Panc1 (cell line): ENCODE data around the gene BICRA. TPM values are rescaled to one million over a fixed set of nuclear protein-coding genes. Genes with fewer than 3 reads are reported as not detected.

ENCODE experiments used
- ATAC-seq: fragments of 200-7000 bp; cut with Tn5 transposase; 2 replicates; pipeline ENCODE4 v1.9.1; 2020; ENCODE audit warnings: mild to moderate bottlenecking, moderate library complexity
- BruUV-seq: library from RNA; stranded (reverse); fragments of 400-500 nt; replicated peaks from 2 replicates; lab custom pipeline; 2021; lab: Mats Ljungman, UMichigan
- CTCF ChIA-PET: fragments of 300-600 bp; sonication (Branson Sonifier 250); formaldehyde crosslinking; loops from one replicate; lab custom pipeline; 2022; ENCODE audit warnings: antibody characterized with exemption; lab: Charles Lee
- POLR2A ChIA-PET: fragments of 300-600 bp; sonication (Branson Sonifier 250); formaldehyde crosslinking; loops from one replicate; lab custom pipeline; 2022; ENCODE audit warnings: antibody characterized with exemption; lab: Charles Lee
- DNase-seq: peaks from one replicate; pipeline ENCODE4 v3.0.0-alpha.2; 2010; ENCODE audit warnings: low read depth, low spot score
- H3K27ac ChIP-seq: 2 replicates; pipeline ENCODE4 v1.5.1; 2011; ENCODE audit warnings: mild to moderate bottlenecking, low read length, inconsistent platforms
- H3K27me3 ChIP-seq: fragments of 200-500 bp; sonication (Bioruptor generic); 2 replicates; pipeline ENCODE4 v1.6.0; 2014; ENCODE audit warnings: low read length, inconsistent platforms; ENCODE audit not compliant: control insufficient read depth, insufficient read depth
- H3K36me3 ChIP-seq: fragments of 200-500 bp; sonication (Bioruptor generic); 2 replicates; pipeline ENCODE4 v1.5.1; 2014; ENCODE audit warnings: inconsistent platforms, mild to moderate bottlenecking, low read length, moderate library complexity; ENCODE audit not compliant: control insufficient read depth, insufficient read depth
- H3K4me1 ChIP-seq: 2 replicates; pipeline ENCODE4 v1.5.1; 2011; ENCODE audit warnings: inconsistent platforms, mild to moderate bottlenecking, low read length, moderate library complexity; ENCODE audit not compliant: control insufficient read depth, insufficient read depth
- H3K4me3 ChIP-seq, 2 experiments: 2 replicates each; pipeline ENCODE4 v1.5.1; 2011 to 2012; ENCODE audit warnings: low read depth in 2 of 2, low read length in 2 of 2, mild to moderate bottlenecking in 2 of 2, inconsistent platforms in 1 of 2, moderate library complexity in 1 of 2
- H3K9me3 ChIP-seq: fragments of 200-500 bp; sonication (Bioruptor generic); 2 replicates; pipeline ENCODE4 v1.5.1; 2014; ENCODE audit warnings: low read depth, mild to moderate bottlenecking, inconsistent platforms, low read length, moderate library complexity; ENCODE audit not compliant: control insufficient read depth, insufficient read depth
- CTCF ChIP-seq: fragments of 450-650 bp; IDR thresholded peaks from 2 replicates; pipeline ENCODE4 v1.5.1; 2017; ENCODE audit warnings: mild to moderate bottlenecking
- POLR2AphosphoS5 ChIP-seq: IDR thresholded peaks from 2 replicates; pipeline ENCODE4 v1.6.1; 2012; ENCODE audit warnings: mild to moderate bottlenecking, low read depth, low read length, moderate library complexity
- SIN3A ChIP-seq: IDR thresholded peaks from 2 replicates; pipeline ENCODE4 v1.6.1; 2012; ENCODE audit warnings: low read depth, mild to moderate bottlenecking, low read length, moderate library complexity, borderline replicate concordance; ENCODE audit not compliant: insufficient read depth
- TCF7L2 ChIP-seq: IDR thresholded peaks from 2 replicates; pipeline ENCODE4 v1.6.1; 2011; ENCODE audit warnings: mild to moderate bottlenecking, low read depth, low read length, inconsistent platforms
- in situ Hi-C: cut with HindIII; loops from 2 replicates; pipeline ENCODE4 v1.10.0; 2016; ENCODE audit warnings: low sequenced_read_pairs, low pct_unique_long_range_greater_than_20kb
- intact Hi-C: fragments of 100-400 bp; cut with micrococcal nuclease; formaldehyde crosslinking; loops from one replicate; pipeline ENCODE4 v1.10.0; 2022; ENCODE audit not compliant: unreplicated experiment
- total RNA-seq: library from RNA; stranded (reverse); gene quantifications from one replicate; pipeline ENCODE4 v1.2.1, GENCODE V29; 2021; ENCODE audit not compliant: unreplicated experiment
- TF ChIP-seq, protein P1 (sequence below), 2 experiments: IDR thresholded peaks; 2 replicates each; pipeline ENCODE4 v1.6.1; 2011 to 2012; ENCODE audit warnings: low read depth in 2 of 2, control low read depth in 1 of 2, low read length in 1 of 2, mild to moderate bottlenecking in 1 of 2, moderate library complexity in 1 of 2; ENCODE audit not compliant: insufficient read depth in 1 of 2

The BICRA gene
- total RNA-seq, 1 experiment from 2014 or later: 13.7 TPM

- no peak overlapping the region for H3K4me3 ChIP-seq
- DNase-seq: no peak
- in situ Hi-C loops (no loop called here), intact Hi-C loops (no loop called here)
- no TSS peak for BruUV-seq
- TF ChIP-seq, protein P1, sequence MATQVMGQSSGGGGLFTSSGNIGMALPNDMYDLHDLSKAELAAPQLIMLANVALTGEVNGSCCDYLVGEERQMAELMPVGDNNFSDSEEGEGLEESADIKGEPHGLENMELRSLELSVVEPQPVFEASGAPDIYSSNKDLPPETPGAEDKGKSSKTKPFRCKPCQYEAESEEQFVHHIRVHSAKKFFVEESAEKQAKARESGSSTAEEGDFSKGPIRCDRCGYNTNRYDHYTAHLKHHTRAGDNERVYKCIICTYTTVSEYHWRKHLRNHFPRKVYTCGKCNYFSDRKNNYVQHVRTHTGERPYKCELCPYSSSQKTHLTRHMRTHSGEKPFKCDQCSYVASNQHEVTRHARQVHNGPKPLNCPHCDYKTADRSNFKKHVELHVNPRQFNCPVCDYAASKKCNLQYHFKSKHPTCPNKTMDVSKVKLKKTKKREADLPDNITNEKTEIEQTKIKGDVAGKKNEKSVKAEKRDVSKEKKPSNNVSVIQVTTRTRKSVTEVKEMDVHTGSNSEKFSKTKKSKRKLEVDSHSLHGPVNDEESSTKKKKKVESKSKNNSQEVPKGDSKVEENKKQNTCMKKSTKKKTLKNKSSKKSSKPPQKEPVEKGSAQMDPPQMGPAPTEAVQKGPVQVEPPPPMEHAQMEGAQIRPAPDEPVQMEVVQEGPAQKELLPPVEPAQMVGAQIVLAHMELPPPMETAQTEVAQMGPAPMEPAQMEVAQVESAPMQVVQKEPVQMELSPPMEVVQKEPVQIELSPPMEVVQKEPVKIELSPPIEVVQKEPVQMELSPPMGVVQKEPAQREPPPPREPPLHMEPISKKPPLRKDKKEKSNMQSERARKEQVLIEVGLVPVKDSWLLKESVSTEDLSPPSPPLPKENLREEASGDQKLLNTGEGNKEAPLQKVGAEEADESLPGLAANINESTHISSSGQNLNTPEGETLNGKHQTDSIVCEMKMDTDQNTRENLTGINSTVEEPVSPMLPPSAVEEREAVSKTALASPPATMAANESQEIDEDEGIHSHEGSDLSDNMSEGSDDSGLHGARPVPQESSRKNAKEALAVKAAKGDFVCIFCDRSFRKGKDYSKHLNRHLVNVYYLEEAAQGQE (IDR thresholded peaks at IDR 0.05; ENCODE audit: insufficient read depth in 1 of 2, low read depth in 2 of 2, low read length in 1 of 2): no peak
- no peak for TF ChIP-seq SIN3A
- no peak for TF ChIP-seq POLR2AphosphoS5
- TF ChIP-seq CTCF: no peak
- TF ChIP-seq TCF7L2: no peak
- ChIA-PET CTCF (interaction anchor here (1.2 kb wide), 1 partner anchor 104 kb away, joined by 3 read pairs; no protein-coding TSS in a partner anchor), POLR2A (no interaction called here)
- H3K27ac ChIP-seq: no peak overlapping the region
- H3K27me3 ChIP-seq: no peaks in the 10 kb centered on the region
- peaks cover 4% of the 10 kb centered on the region; the same call in 1 of the 2 replicates for H3K4me1 ChIP-seq
- H3K9me3 ChIP-seq: no peaks in the 10 kb centered on the region
- no peak for ATAC-seq
- H3K36me3 ChIP-seq: no peaks in the 10 kb centered on the region
Measured at GRCh38 chr19:47625650-47626049, 16.7 kb downstream of the BICRA start.

- Histone ChIP-seq H3K27ac (no peak overlapping the region), H3K4me3 (no peak overlapping the region), H3K36me3 (no peaks in the 10 kb centered on the region), H3K27me3 (no peaks in the 10 kb centered on the region), H3K9me3 (no peaks in the 10 kb centered on the region), H3K4me1 (peaks cover 4% of the 10 kb centered on the region; the same call in 1 of the 2 replicates)
- in situ Hi-C loops: no loop called here
- TF ChIP-seq POLR2AphosphoS5: no peak
- TF ChIP-seq SIN3A: no peak
- TF ChIP-seq TCF7L2: no peak
- TF ChIP-seq, protein P1 (IDR thresholded peaks at IDR 0.05; ENCODE audit: insufficient read depth in 1 of 2, low read depth in 2 of 2, low read length in 1 of 2): no peak
- TF ChIP-seq CTCF: no peak
- intact Hi-C loops: no loop called here
- DNase-seq (no peak), ATAC-seq (no peak)
- ChIA-PET POLR2A (no interaction called here), CTCF (interaction anchor here (1.2 kb wide), 1 partner anchor 105 kb away, joined by 3 read pairs; no protein-coding TSS in a partner anchor)
- no TSS peak for BruUV-seq
Measured at GRCh38 chr19:47626238-47626637, 17.3 kb downstream of the BICRA start.
